LNCAP (cell line): ENCODE data around the gene TIMELESS.

ENCODE experiments used
- TF ChIP-seq, protein P1 (sequence below): fragments of 450-650 bp; IDR thresholded peaks from 2 replicates; pipeline ENCODE4 v1.5.1; 2017; ENCODE audit warnings: mild to moderate bottlenecking

The TIMELESS gene

DNA sequence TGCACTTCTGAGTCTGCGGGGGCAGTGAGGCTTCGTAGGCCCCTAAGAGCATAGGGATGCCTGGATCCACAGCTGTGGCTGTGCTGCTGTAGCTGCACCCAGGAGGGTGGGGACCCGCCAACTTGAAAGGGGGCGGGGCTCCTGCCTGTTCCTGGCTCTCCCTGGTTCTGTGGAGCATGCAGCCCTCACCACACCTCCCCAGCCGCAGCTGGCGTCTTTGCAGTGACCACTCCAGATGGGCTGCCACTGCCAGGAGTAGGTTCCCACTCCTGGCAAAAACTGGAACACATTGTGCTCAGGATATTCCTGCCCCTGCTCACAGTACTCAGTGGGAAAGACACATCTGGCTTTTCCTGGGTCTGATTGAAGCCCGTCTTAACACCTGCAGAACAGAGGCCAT lies 35.8 kb downstream of the TIMELESS start:
- TF ChIP-seq, protein P1, sequence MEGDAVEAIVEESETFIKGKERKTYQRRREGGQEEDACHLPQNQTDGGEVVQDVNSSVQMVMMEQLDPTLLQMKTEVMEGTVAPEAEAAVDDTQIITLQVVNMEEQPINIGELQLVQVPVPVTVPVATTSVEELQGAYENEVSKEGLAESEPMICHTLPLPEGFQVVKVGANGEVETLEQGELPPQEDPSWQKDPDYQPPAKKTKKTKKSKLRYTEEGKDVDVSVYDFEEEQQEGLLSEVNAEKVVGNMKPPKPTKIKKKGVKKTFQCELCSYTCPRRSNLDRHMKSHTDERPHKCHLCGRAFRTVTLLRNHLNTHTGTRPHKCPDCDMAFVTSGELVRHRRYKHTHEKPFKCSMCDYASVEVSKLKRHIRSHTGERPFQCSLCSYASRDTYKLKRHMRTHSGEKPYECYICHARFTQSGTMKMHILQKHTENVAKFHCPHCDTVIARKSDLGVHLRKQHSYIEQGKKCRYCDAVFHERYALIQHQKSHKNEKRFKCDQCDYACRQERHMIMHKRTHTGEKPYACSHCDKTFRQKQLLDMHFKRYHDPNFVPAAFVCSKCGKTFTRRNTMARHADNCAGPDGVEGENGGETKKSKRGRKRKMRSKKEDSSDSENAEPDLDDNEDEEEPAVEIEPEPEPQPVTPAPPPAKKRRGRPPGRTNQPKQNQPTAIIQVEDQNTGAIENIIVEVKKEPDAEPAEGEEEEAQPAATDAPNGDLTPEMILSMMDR, result no peak

DNA sequence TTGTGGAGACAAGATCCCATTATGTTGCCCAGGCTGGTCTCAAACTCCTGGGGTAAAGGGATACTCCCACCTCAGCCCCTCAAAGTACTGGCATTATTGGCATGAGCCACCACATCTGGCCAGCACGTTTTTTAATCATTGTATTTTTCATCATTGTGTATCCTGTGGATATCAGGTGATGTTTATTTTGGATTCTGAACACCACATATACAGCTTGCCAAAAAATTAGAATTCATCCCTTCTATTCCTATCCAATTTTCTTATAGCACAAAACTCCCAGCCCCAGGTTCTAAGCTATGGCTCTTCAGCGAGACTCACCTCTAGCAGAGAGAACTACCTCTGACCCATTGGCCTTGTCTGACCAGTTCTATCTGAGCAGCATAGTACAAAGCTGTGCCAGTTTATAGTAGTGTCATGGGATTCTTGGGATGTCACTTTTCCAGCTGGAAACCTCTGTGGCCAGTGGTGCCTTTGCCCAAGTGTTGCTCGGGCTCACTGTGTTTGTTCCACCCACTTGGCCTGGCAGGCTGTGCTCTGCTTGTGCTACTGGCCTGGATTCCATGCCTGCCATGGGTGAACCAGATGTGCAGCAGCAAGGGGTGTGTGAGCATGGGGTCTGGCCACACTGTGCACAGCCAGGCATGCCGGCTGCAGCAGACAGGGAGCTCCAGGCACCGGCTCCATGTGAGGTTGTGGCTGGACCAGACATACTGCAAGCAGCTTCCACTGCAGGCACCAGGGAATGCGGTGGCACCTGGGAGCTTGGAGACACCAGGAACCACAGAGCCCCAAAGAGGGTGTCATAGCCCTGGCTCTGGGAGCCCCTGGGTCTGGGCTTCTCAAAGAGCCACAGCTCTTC lies 37.2 kb downstream of the TIMELESS start:
- TF ChIP-seq, protein P1, result no peak

DNA sequence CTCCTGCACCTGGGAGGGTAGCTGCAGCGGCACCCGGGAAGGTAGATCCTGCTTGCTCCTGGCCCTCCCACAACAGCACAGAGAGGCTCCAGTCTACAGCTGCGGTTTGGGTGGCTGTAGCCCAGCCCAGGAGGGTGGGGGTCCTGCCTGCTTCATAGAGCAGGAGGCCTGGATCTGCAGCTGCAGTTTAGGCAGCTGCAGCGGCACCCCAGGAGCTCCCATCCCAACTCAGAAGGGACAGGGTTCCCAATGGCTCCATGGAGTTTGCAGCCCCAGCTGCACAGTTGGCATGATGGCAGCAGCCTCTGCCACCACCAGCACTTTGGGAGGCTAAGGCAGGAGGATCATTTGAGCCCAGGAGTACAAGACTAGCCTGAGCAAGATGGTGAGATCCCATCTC lies 38.5 kb downstream of the TIMELESS start:
- TF ChIP-seq, protein P1, result no peak

DNA sequence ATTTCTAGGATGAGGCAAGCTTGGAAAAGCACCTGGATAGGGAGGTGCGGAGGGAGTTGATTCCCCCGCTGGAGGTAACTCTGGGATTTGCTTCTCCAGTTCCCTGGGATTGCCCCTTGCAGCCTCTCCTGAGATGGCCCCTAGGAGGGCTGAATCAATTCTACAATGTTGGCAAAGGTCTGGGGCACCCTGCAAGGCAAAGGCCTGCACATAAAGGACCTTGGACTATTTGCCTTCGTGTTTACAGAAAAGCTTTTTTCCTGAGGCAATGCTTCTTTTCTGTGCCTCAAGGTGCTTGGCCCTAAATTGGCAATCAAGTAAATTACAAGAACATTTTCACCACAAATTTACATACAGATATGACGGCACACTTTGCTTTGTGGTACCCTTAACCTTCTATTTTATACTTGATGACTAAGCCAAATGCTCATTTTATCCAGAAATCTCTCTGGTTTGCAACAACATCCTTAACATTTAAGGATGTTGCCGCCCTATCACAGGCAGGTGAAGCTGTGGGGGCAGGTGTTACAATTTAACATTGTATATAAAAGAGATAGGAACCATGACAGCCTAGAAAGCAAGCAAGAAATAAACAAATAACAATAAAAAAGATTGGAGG lies 40.3 kb downstream of the TIMELESS start:
- TF ChIP-seq, protein P1, result no peak

DNA sequence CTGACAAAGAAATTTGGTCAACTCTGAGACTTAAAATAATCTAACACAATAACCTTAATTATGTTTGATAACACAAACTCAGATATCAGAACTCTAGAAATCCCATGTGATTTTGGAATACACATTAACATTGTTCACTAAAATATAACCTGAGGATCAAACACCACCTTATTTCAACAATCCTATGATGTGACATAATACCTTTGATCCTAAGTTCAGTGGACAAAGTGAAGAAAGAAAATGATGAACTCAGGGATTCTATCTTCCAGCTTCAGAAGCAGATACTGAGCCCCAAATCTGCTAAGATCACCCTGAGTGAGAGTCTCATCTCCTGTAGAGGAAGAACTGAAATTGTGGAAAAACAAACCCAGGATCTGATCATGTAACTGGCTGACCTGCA lies 50.9 kb downstream of the TIMELESS start:
- TF ChIP-seq, protein P1, result no peak

DNA sequence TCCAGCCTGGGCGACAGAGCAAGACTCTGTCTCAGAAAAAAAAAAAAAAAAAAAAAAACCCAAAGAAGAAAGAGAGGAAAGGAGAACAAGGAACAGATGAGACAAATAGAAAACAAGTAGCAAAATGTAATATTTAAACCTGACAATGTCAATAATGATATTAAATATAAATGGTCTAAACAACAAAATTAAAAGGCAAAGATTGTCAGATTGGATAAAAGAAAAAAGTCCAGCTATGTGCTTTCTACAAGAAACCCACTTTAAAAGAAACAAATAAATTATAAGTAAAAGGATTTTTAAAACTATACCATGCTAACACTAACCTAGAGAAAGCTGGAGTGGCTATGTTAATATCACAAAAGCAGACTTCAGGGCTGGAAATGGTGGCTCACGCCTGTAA lies 56.9 kb downstream of the TIMELESS start:
- TF ChIP-seq, protein P1, result no peak

DNA sequence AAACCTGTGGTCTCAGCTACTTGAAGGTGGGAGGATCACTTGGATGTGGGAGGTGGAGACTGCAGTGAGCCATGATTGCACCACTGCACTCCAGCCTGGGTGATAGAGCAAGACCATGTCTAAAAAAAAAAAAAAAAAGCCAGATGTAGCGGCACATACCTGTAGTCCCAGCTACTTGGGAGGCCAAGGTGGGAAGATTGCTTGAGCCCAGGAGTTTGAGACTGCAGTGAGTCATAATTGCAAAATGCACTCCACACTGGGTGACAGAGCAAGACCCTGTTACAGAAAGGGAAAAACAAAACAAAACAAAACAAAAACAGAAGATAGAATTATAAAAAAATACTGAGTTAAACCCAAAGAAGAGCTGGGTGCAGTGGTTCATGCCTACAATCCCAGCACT lies 57.5 kb downstream of the TIMELESS start:
- TF ChIP-seq, protein P1, result no peak
